Progenitor cell of endocrine pancreas (in vitro differentiated cells): ENCODE measurements around the gene SMARCAL1. TPM values are rescaled to one million over a fixed set of nuclear protein-coding genes. Genes with fewer than 3 reads are reported as not detected.

Experiments
- DNase-seq: peaks from one replicate; pipeline ENCODE4 v3.0.0; 2021; ENCODE audit warnings: low spot score; ENCODE audit not compliant: unreplicated experiment
- H3K27ac Mint-ChIP-seq: 2 replicates; pipeline ENCODE4 v1.8.0; 2021; ENCODE audit warnings: mild to moderate bottlenecking, moderate library complexity, mixed read lengths
- H3K27me3 Mint-ChIP-seq: 2 replicates; pipeline ENCODE4 v1.8.0; 2021; ENCODE audit warnings: mixed read lengths
- H3K36me3 Mint-ChIP-seq: 2 replicates; pipeline ENCODE4 v1.8.0; 2022; ENCODE audit warnings: mixed read lengths; ENCODE audit not compliant: insufficient read depth
- H3K4me1 Mint-ChIP-seq: 2 replicates; pipeline ENCODE4 v1.8.0; 2021; ENCODE audit warnings: low read depth, mixed read lengths
- H3K4me3 Mint-ChIP-seq: 2 replicates; pipeline ENCODE4 v1.8.0; 2021; ENCODE audit warnings: low read depth, mild to moderate bottlenecking, moderate library complexity, mixed read lengths
- H3K9me3 Mint-ChIP-seq: 2 replicates; pipeline ENCODE4 v1.8.0; 2021; ENCODE audit warnings: low read depth, mixed read lengths
- CTCF ChIP-seq: fragments of 200-600 bp; sonication (generic); IDR thresholded peaks from one replicate; pipeline ENCODE4 v1.5.0; 2021; ENCODE audit warnings: antibody characterized with exemption, mild to moderate bottlenecking; ENCODE audit not compliant: unreplicated experiment
- total RNA-seq: library from RNA; stranded (reverse); gene quantifications from 2 replicates; pipeline ENCODE4 v1.2.1, GENCODE V29; 2021

Gene SMARCAL1
- total RNA-seq, 1 donor from 2014 or later = 38.1 TPM

GRCh38 chr2:216485237-216485636, 73.0 kb downstream of the SMARCAL1 start:
- no peak overlapping the region for H3K4me3 Mint-ChIP-seq
- TF ChIP-seq CTCF = no peak
- H3K9me3 Mint-ChIP-seq = no peaks in the 10 kb centered on the region
- no peaks in the 10 kb centered on the region for H3K27me3 Mint-ChIP-seq
- H3K4me1 Mint-ChIP-seq = no peaks in the 10 kb centered on the region
- no peak overlapping the region for H3K27ac Mint-ChIP-seq
- no peak for DNase-seq
- H3K36me3 Mint-ChIP-seq = peaks cover 14% of the 10 kb centered on the region

- no peak overlapping the region for H3K4me3 Mint-ChIP-seq
- no peak for DNase-seq
- no peak for TF ChIP-seq CTCF
- no peaks in the 10 kb centered on the region for H3K27me3 Mint-ChIP-seq
- no peaks in the 10 kb centered on the region for H3K4me1 Mint-ChIP-seq
- H3K9me3 Mint-ChIP-seq = no peaks in the 10 kb centered on the region
- H3K36me3 Mint-ChIP-seq = peaks cover 10% of the 10 kb centered on the region
- no peak overlapping the region for H3K27ac Mint-ChIP-seq
These were observed 73.5 kb downstream of the SMARCAL1 start for GRCh38 chr2:216485745-216486144.

- Mint-ChIP-seq H3K27ac (no peak overlapping the region), H3K27me3 (no peaks in the 10 kb centered on the region), H3K4me1 (no peaks in the 10 kb centered on the region), H3K4me3 (no peak overlapping the region), H3K36me3 (peaks cover 8% of the 10 kb centered on the region), H3K9me3 (no peaks in the 10 kb centered on the region)
- no peak for TF ChIP-seq CTCF
- no peak for DNase-seq
These were observed 74.0 kb downstream of the SMARCAL1 start for GRCh38 chr2:216486271-216486670.

GRCh38 chr2:216486708-216487107, 74.4 kb downstream of the SMARCAL1 start:
- Mint-ChIP-seq H3K36me3 (peaks cover 8% of the 10 kb centered on the region), H3K27ac (no peak overlapping the region), H3K9me3 (no peaks in the 10 kb centered on the region), H3K4me1 (no peaks in the 10 kb centered on the region), H3K4me3 (no peak overlapping the region), H3K27me3 (no peaks in the 10 kb centered on the region)
- TF ChIP-seq CTCF = no peak
- no peak for DNase-seq

GRCh38 chr2:216490061-216490460, 77.8 kb downstream of the SMARCAL1 start:
- Mint-ChIP-seq H3K27me3 (no peaks in the 10 kb centered on the region), H3K36me3 (no peaks in the 10 kb centered on the region), H3K9me3 (no peaks in the 10 kb centered on the region), H3K27ac (no peak overlapping the region), H3K4me1 (peaks cover 6% of the 10 kb centered on the region), H3K4me3 (no peak overlapping the region)
- no peak for TF ChIP-seq CTCF
- DNase-seq = no peak
